Neutrophil (primary cell): Measurements from ENCODE around the gene RIN3.

Experiments
- H3K27ac ChIP-seq: fragments of 200-600 bp; sonication (generic); 2 replicates; pipeline ENCODE4 v1.5.1; 2016; ENCODE audit warnings: mild to moderate bottlenecking, moderate library complexity
- H3K27me3 ChIP-seq: fragments of 200-600 bp; sonication (generic); 2 replicates; pipeline ENCODE4 v1.6.0; 2016; ENCODE audit warnings: mild to moderate bottlenecking
- H3K36me3 ChIP-seq: fragments of 200-600 bp; sonication (generic); 2 replicates; pipeline ENCODE4 v1.5.1; 2017
- H3K4me1 ChIP-seq, 2 experiments: fragments of 200-600 bp in 1 of 2; sonication (generic) in 1 of 2; 1 replicate in 1 of 2; 2 replicates in 1 of 2; pipeline versions ENCODE4 v1.5.1 to v1.6.1; 2013 to 2016; ENCODE audit warnings: low read depth in 1 of 2, low read length in 1 of 2, mild to moderate bottlenecking in 1 of 2, moderate library complexity in 1 of 2; ENCODE audit not compliant: control insufficient read depth in 1 of 2, insufficient read depth in 1 of 2
- H3K4me3 ChIP-seq, 2 experiments: fragments of 200-600 bp in 1 of 2; sonication (generic) in 1 of 2; 1 replicate in 1 of 2; 2 replicates in 1 of 2; pipeline ENCODE4 v1.5.1; 2013 to 2016; ENCODE audit warnings: low read depth in 1 of 2, low read length in 1 of 2, mild to moderate bottlenecking in 1 of 2, moderate library complexity in 1 of 2
- H3K9me3 ChIP-seq: fragments of 200-600 bp; sonication (generic); 2 replicates; pipeline ENCODE4 v1.5.1; 2016
- CTCF ChIP-seq: fragments of 200-600 bp; sonication (generic); IDR thresholded peaks from 2 replicates; pipeline ENCODE4 v1.5.1; 2016; ENCODE audit warnings: antibody characterized with exemption

The RIN3 gene

GRCh38 chr14:92565718-92566115, 52.1 kb downstream of the RIN3 start:
- Histone ChIP-seq H3K4me1 (peaks cover 13 to 16% of the 10 kb centered on the region in 2 experiments), H3K27me3 (no peaks in the 10 kb centered on the region), H3K4me3 (no peak overlapping the region), H3K36me3 (peaks cover 18% of the 10 kb centered on the region), H3K9me3 (no peaks in the 10 kb centered on the region), H3K27ac (no peak overlapping the region)
- no peak for TF ChIP-seq CTCF

- Histone ChIP-seq H3K27ac (no peak overlapping the region), H3K4me3 (no peak overlapping the region), H3K27me3 (no peaks in the 10 kb centered on the region), H3K36me3 (peaks cover 18% of the 10 kb centered on the region), H3K4me1 (peaks cover 13 to 16% of the 10 kb centered on the region in 2 experiments), H3K9me3 (no peaks in the 10 kb centered on the region)
- no peak for TF ChIP-seq CTCF
These were observed 53.7 kb downstream of the RIN3 start for GRCh38 chr14:92567173-92567725.

GRCh38 chr14:92568621-92569479, 55.3 kb downstream of the RIN3 start:
- peaks cover 18% of the 10 kb centered on the region for H3K36me3 ChIP-seq
- no peaks in the 10 kb centered on the region for H3K9me3 ChIP-seq
- peaks cover 14 to 20% of the 10 kb centered on the region in 2 experiments for H3K4me1 ChIP-seq
- no peak overlapping the region for H3K4me3 ChIP-seq
- TF ChIP-seq CTCF, result no peak
- H3K27me3 ChIP-seq, result no peaks in the 10 kb centered on the region
- H3K27ac ChIP-seq, result no peak overlapping the region

GRCh38 chr14:92570674-92571262, 57.2 kb downstream of the RIN3 start:
- no peaks in the 10 kb centered on the region for H3K9me3 ChIP-seq
- H3K27ac ChIP-seq, result no peak overlapping the region
- TF ChIP-seq CTCF, result no peak
- H3K4me1 ChIP-seq, result peaks cover 7 to 10% of the 10 kb centered on the region in 2 experiments
- H3K27me3 ChIP-seq, result no peaks in the 10 kb centered on the region
- H3K36me3 ChIP-seq, result peaks cover 18% of the 10 kb centered on the region
- H3K4me3 ChIP-seq, result no peak overlapping the region

- Histone ChIP-seq H3K36me3 (peaks cover 26% of the 10 kb centered on the region), H3K27me3 (no peaks in the 10 kb centered on the region), H3K4me1 (peaks cover 7 to 10% of the 10 kb centered on the region in 2 experiments), H3K9me3 (no peaks in the 10 kb centered on the region), H3K27ac (no peak overlapping the region), H3K4me3 (no peak overlapping the region)
- no peak for TF ChIP-seq CTCF
These were observed 58.5 kb downstream of the RIN3 start for GRCh38 chr14:92572050-92572449.
